Nephron progenitor cell (in vitro differentiated cells): ENCODE measurements around the gene CDH22.

Experiments
- DNase-seq: peaks from one replicate; pipeline ENCODE4 v3.0.0; 2021
- H3K27ac Mint-ChIP-seq: 2 replicates; pipeline ENCODE4 v1.8.0; 2021; ENCODE audit warnings: mild to moderate bottlenecking, moderate library complexity, mixed read lengths
- H3K27me3 Mint-ChIP-seq: 2 replicates; pipeline ENCODE4 v1.8.0; 2021; ENCODE audit warnings: mild to moderate bottlenecking, low read depth, mixed read lengths; ENCODE audit not compliant: poor library complexity
- H3K36me3 Mint-ChIP-seq: 2 replicates; pipeline ENCODE4 v1.8.0; 2021; ENCODE audit warnings: low read depth, mixed read lengths
- H3K4me1 Mint-ChIP-seq: 2 replicates; pipeline ENCODE4 v1.8.0; 2021; ENCODE audit warnings: mixed read lengths
- H3K4me3 Mint-ChIP-seq: 2 replicates; pipeline ENCODE4 v1.8.0; 2021; ENCODE audit warnings: mild to moderate bottlenecking, moderate library complexity, mixed read lengths
- H3K9me3 Mint-ChIP-seq: 2 replicates; pipeline ENCODE4 v1.8.0; 2021; ENCODE audit warnings: mild to moderate bottlenecking, moderate library complexity, mixed read lengths
- CTCF ChIP-seq: fragments of 200-600 bp; sonication (generic); IDR thresholded peaks from 2 replicates; pipeline ENCODE4 v1.5.0; 2021; ENCODE audit warnings: antibody characterized with exemption

CDH22 gene

GRCh38 chr20:46311719-46312074 lies 3.4 kb upstream of the CDH22 start:
- no peaks in the 10 kb centered on the region for H3K36me3 Mint-ChIP-seq
- peaks cover 93% of the 10 kb centered on the region for H3K27me3 Mint-ChIP-seq
- H3K4me1 Mint-ChIP-seq, result peaks cover 7% of the 10 kb centered on the region
- TF ChIP-seq CTCF, result no peak
- DNase-seq, result no peak
- peak overlapping the region; percentile 72 for H3K4me3 Mint-ChIP-seq
- no peak overlapping the region for H3K27ac Mint-ChIP-seq
- no peaks in the 10 kb centered on the region for H3K9me3 Mint-ChIP-seq

- Mint-ChIP-seq H3K4me1 (peaks cover 7% of the 10 kb centered on the region), H3K4me3 (no peak overlapping the region), H3K36me3 (no peaks in the 10 kb centered on the region), H3K9me3 (no peaks in the 10 kb centered on the region), H3K27me3 (peaks cover 93% of the 10 kb centered on the region), H3K27ac (no peak overlapping the region)
- DNase-seq, result no peak
- TF ChIP-seq CTCF, result no peak
Measured at GRCh38 chr20:46311039-46311650, 2.8 kb upstream of the CDH22 start.

- H3K27ac Mint-ChIP-seq, result no peak overlapping the region
- H3K36me3 Mint-ChIP-seq, result no peaks in the 10 kb centered on the region
- no peaks in the 10 kb centered on the region for H3K9me3 Mint-ChIP-seq
- peak overlapping the region; percentile 39 for H3K4me3 Mint-ChIP-seq
- no peak for DNase-seq
- no peak for TF ChIP-seq CTCF
- peaks cover 7% of the 10 kb centered on the region for H3K4me1 Mint-ChIP-seq
- peaks cover 95% of the 10 kb centered on the region for H3K27me3 Mint-ChIP-seq
Measured at GRCh38 chr20:46309945-46310344, 1.6 kb upstream of the CDH22 start.

GRCh38 chr20:46307999-46308257 lies 370 bp downstream of the CDH22 start:
- H3K27ac Mint-ChIP-seq, result no peak overlapping the region
- no peaks in the 10 kb centered on the region for H3K36me3 Mint-ChIP-seq
- H3K27me3 Mint-ChIP-seq, result peaks cover 95% of the 10 kb centered on the region
- H3K4me1 Mint-ChIP-seq, result peaks cover 7% of the 10 kb centered on the region
- no peak for DNase-seq
- H3K4me3 Mint-ChIP-seq, result no peak overlapping the region
- no peak for TF ChIP-seq CTCF
- no peaks in the 10 kb centered on the region for H3K9me3 Mint-ChIP-seq

- peak; percentile 71 for DNase-seq
- no peaks in the 10 kb centered on the region for H3K9me3 Mint-ChIP-seq
- peak overlapping the region; percentile 76 for H3K4me3 Mint-ChIP-seq
- peaks cover 95% of the 10 kb centered on the region for H3K27me3 Mint-ChIP-seq
- peaks cover 7% of the 10 kb centered on the region for H3K4me1 Mint-ChIP-seq
- peak; percentile 78 for TF ChIP-seq CTCF
- no peak overlapping the region for H3K27ac Mint-ChIP-seq
- H3K36me3 Mint-ChIP-seq, result no peaks in the 10 kb centered on the region
Measured at GRCh38 chr20:46307139-46307998, 929 bp downstream of the CDH22 start.

- no peaks in the 10 kb centered on the region for H3K36me3 Mint-ChIP-seq
- H3K27ac Mint-ChIP-seq, result no peak overlapping the region
- H3K4me1 Mint-ChIP-seq, result peaks cover 1% of the 10 kb centered on the region
- TF ChIP-seq CTCF, result no peak
- H3K9me3 Mint-ChIP-seq, result no peaks in the 10 kb centered on the region
- peaks cover 95% of the 10 kb centered on the region for H3K27me3 Mint-ChIP-seq
- peak overlapping the region; percentile 76 for H3K4me3 Mint-ChIP-seq
- DNase-seq, result no peak
Measured at GRCh38 chr20:46306743-46307138, 1.6 kb downstream of the CDH22 start.
